ENCODE results near the gene CLCNKB.
"Not testable (repeated sequence)": the region's sequence is repeated elsewhere in the genome, so short reads cannot be mapped to it uniquely, and the experiment has no call there.

The CLCNKB gene

DNA sequence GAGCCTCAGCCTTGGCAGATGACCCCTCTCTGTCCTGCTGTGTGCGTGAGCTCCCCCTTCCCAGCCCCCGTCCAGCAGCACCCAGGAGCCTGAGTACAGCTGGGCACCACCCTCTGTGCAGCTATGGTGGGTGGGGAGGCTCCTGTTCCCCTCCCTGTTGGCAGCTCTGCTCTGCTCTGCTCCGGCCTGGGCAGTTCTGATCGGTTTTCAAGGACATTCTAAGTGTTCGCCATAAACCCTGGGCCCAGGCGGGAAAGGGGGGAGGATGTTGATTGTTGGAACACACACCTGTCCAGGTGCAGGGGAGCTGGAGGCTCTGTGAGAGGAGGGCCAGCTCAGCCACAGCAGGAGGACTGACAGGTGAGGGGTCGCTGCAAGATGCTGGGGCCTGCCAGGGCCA, at the start of gene CLCNKB:
Gene CLCNKB (plus strand): TSS at position 262 of the 400 bp plus-strand sequence. CDS start 711 bp downstream, outside the sequence.
- DNase-seq (ENCODE audit: low spot score): no peak

DNA sequence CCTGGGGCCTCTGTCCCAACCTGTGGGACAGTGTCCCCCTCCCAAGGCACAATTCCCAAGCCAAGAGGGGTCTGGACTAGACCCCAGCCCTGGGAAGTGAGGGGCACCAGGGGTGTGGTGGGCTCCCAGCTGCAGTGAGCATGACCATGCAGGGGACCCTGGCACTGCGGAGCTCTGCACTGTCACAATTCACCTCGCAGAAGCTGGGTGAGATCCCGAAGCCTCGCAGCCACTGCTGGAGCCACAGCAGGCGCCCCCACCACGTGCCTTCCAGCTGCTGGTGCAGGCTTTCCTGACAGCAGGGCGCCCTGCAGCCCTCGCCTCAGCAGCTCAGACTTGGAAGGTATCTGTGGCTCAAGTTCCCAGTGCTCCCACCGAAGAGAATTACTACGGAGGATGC, 49.5 kb upstream of the CLCNKB start:
- DNase-seq (ENCODE audit: low spot score): no peak

GRCh38 chr1:15994590-15995351, 48.8 kb upstream of the CLCNKB start:
- peak; percentile 20 for DNase-seq (ENCODE audit: low spot score)

- DNase-seq (ENCODE audit: low spot score): no peak
Observed at GRCh38 chr1:15997076-15997585, 46.5 kb upstream of the CLCNKB start.

- no peak for DNase-seq (ENCODE audit: low spot score)
Observed at GRCh38 chr1:15997637-15998280, 45.8 kb upstream of the CLCNKB start.

GRCh38 chr1:15998929-15999328, 44.7 kb upstream of the CLCNKB start:
- DNase-seq (ENCODE audit: low spot score): no peak

DNA sequence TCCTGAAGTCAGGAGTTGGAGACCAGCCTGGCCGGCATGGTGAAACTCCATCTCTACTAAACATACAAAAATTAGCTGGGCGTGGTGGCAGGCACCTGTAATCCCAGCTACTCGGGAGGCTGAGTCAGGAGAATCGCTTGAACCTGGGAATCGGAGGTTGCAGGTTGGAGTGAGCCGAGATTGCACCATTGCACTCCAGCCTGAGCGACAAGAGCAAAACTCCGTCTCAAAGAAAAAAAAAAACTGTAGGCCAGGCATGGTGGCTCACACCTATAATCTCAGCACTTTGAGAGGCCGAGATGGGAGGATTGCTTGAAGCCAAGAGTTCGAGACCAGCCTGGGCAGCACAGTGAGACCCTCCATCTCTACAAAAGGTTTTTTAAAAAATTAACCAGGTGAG, 42.3 kb upstream of the CLCNKB start:
- DNase-seq (ENCODE audit: low spot score): not testable (repeated sequence)

- no peak for DNase-seq (ENCODE audit: low spot score)
Observed at GRCh38 chr1:16005597-16005996, 38.0 kb upstream of the CLCNKB start.

- no peak for DNase-seq (ENCODE audit: low spot score)
Observed at GRCh38 chr1:16006010-16006409, 37.6 kb upstream of the CLCNKB start.

- DNase-seq (ENCODE audit: low spot score): no peak
Observed at GRCh38 chr1:16006552-16007485, 36.8 kb upstream of the CLCNKB start.

GRCh38 chr1:16007671-16008341, 35.8 kb upstream of the CLCNKB start:
- no peak for DNase-seq (ENCODE audit: low spot score)

DNA sequence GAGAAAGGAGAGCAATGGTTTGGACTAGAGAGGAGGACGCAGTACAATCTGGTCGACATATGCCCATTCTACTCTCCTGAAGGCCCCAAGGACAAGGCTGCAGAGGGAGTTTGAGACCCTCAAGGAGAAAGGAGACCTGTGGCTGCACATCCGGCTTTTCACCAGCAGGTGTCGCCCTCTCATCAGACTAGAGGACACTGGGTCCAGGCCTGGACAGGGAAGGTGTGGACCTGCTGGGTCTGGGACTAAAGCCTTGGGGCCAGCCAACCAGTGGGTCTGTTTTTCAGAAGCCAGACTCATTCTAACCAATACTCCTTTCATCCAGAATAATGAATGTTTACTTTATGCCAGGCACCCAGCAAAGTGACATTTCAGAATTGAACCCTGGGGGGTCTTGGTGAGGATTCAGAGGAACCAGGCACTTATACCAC, 34.5 kb upstream of the CLCNKB start:
- DNase-seq (ENCODE audit: low spot score): peak; percentile 29

DNA sequence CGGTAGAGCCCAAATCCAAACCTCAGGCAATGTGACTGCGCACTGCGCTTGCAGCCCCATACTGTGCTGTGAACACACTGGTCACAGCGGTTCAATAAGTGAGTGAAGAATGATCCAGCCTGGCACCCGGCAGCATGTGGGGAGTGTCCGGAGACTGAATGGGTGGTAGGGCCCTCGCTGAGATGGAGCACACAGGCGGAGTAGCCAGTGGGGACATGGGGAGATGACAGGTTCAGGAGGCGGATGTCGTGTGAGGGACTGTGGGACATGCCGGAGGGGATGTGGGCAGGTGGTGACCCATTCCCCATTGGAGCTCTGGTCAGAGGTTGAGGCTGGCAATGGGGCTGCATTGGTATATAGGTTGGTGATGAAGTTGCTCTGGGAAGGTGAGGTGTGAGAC, 33.9 kb upstream of the CLCNKB start:
- no peak for DNase-seq (ENCODE audit: low spot score)

GRCh38 chr1:16010837-16011236, 32.7 kb upstream of the CLCNKB start:
- no peak for DNase-seq (ENCODE audit: low spot score)

DNA sequence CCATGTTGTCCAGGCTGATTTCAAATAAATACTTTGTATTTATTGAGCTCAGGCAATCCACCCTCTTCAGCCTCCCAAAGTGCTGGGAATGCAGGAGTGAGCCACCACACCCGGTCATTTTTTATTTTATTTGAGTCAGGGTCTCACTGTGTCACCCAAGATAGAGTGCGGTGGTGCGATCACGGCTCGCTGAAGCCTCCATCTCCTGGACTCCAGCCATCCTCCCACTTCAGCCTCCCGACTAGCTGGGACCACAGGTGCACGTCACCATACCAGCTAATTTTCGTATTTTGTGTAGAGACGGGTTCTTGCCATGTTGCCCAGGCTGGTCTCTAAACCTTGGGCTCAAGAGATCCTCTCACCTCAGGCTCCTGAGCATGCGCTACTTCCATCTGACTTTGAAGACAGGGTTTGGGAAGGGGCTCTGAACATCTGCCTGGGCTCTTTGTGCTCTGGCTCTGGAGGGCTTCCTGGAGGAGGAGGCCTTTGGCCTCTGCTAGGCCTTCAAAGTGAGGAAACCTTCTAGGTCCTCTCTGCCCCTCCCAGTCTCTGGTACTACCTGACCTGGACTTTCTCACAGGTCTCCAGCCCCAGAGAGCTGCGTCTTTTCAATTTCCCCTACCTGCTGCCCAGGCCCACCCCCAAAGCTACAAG, 31.5 kb upstream of the CLCNKB start:
- no peak for DNase-seq (ENCODE audit: low spot score)

DNA sequence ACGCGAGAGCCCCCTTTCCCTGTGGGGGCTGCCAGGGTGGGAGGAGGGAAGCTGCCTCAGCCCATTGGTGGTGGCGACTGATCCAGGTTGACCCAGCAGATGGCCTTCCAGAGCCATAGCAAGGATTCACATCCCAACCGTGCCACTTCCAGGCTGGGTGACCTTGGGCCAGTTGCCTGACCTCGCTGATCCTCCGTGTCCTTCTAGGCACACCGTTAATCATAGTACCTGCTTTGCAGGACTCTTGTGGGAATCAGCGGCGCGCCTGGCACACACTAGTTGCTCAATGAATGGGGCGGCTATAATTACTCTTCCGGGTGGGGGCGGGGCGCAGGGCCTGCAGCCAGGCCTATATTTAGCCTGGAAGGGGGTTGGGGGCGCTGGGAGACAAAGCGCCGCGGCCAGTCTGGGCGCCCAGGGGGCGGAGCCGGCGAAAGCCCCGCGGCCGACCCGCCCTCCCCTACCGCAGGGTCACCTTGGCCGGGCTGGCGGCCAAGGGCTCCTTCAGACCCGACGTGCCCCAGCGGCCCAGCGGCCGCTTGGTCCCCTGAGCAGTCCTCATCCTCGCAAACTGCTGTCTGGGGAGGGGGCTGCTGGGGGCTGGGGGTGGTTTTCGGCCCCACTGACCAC, 30.9 kb upstream of the CLCNKB start:
- peak; percentile 34 for DNase-seq (ENCODE audit: low spot score)

- DNase-seq (ENCODE audit: low spot score): peak; percentile 35
Observed at GRCh38 chr1:16013220-16013907, 30.2 kb upstream of the CLCNKB start.

DNA sequence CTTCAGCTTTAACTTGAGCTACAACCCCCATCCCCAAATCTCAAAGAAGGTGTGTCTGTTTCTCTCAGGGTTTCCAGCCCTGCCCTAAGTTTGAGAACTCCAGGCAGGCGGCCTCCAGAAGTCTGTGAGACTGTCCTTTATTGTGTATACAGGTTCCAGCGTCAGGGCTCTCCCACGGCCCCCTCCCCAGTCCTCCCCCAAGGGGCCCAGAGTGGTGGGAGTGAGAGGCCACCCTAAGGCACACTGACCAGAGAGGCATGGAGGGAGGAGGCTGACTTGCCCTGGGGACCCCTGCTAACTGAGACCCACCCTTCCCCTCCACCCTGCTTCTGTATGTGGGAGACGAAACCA, 29.7 kb upstream of the CLCNKB start:
- no peak for DNase-seq (ENCODE audit: low spot score)

- no peak for DNase-seq (ENCODE audit: low spot score)
Observed at GRCh38 chr1:16014509-16015482, 28.8 kb upstream of the CLCNKB start.

Data from COLO829 (cell line).